Vagina (tissue), 2 donors: ENCODE measurements around the gene USP27X.

Source experiments
- CTCF ChIP-seq, 3 experiments: fragments of 450-650 bp in 2 of 3; fragments of 200-600 bp in 1 of 3; sonication (generic) in 1 of 3; IDR thresholded peaks; one replicate each; pipeline ENCODE4 v1.5.1; 2017 to 2019; ENCODE audit warnings: antibody characterized with exemption in 3 of 3, mild to moderate bottlenecking in 2 of 3, moderate library complexity in 2 of 3
- POLR2A ChIP-seq, 2 donors: fragments of 450-650 bp; IDR thresholded peaks; one replicate each; pipeline ENCODE4 v1.6.1; 2017; ENCODE audit warnings: antibody characterized with exemption in 2 of 2, mild to moderate bottlenecking in 2 of 2, moderate library complexity in 2 of 2
- POLR2AphosphoS5 ChIP-seq, 2 donors: sonication (generic); formaldehyde crosslinking; IDR thresholded peaks; one replicate each; pipeline ENCODE4 v1.9.0; 2017; ENCODE audit warnings: antibody characterized with exemption in 2 of 2, mild to moderate bottlenecking in 2 of 2, low read depth in 1 of 2; ENCODE audit not compliant: insufficient read depth in 1 of 2

- no peak for TF ChIP-seq POLR2AphosphoS5 (IDR thresholded peaks at IDR 0.05; ENCODE audit: insufficient read depth in 1 of 2, low read depth in 1 of 2)
- TF ChIP-seq CTCF (IDR thresholded peaks at IDR 0.05): no peak
- no peak for TF ChIP-seq POLR2A (IDR thresholded peaks at IDR 0.05)
These were observed 38.6 kb upstream of the USP27X start for GRCh38 chrX:49840679-49841078.
